Measurements from ENCODE around the gene YPEL3.

The YPEL3 gene

GRCh38 chr16:30088237-30088831 lies 7.7 kb downstream of the YPEL3 start:
- TF ChIP-seq GATA3 (IDR thresholded peaks at IDR 0.05; ENCODE audit: low read depth, low read length) (no peak), GATA2 (IDR thresholded peaks at IDR 0.05; ENCODE audit: low read depth, low read length) (no peak)

GRCh38 chr16:30087181-30087898 lies 8.7 kb downstream of the YPEL3 start:
- TF ChIP-seq GATA3 (IDR thresholded peaks at IDR 0.05; ENCODE audit: low read depth, low read length) (no peak), GATA2 (IDR thresholded peaks at IDR 0.05; ENCODE audit: low read depth, low read length) (no peak)

GRCh38 chr16:30086291-30087140 lies 9.5 kb downstream of the YPEL3 start:
- TF ChIP-seq GATA2 (IDR thresholded peaks at IDR 0.05; ENCODE audit: low read depth, low read length) = no peak
- TF ChIP-seq GATA3 (IDR thresholded peaks at IDR 0.05; ENCODE audit: low read depth, low read length) = no peak

GRCh38 chr16:30085820-30086219 lies 10.2 kb downstream of the YPEL3 start:
- no peak for TF ChIP-seq GATA3 (IDR thresholded peaks at IDR 0.05; ENCODE audit: low read depth, low read length)
- TF ChIP-seq GATA2 (IDR thresholded peaks at IDR 0.05; ENCODE audit: low read depth, low read length) = no peak

GRCh38 chr16:30085247-30085646 lies 10.8 kb downstream of the YPEL3 start:
- TF ChIP-seq GATA2 (IDR thresholded peaks at IDR 0.05; ENCODE audit: low read depth, low read length) (no peak), GATA3 (IDR thresholded peaks at IDR 0.05; ENCODE audit: low read depth, low read length) (no peak)

GRCh38 chr16:30084816-30085159 lies 11.2 kb downstream of the YPEL3 start:
- TF ChIP-seq GATA2 (IDR thresholded peaks at IDR 0.05; ENCODE audit: low read depth, low read length) (no peak), GATA3 (IDR thresholded peaks at IDR 0.05; ENCODE audit: low read depth, low read length) (no peak)

- no peak for TF ChIP-seq GATA3 (IDR thresholded peaks at IDR 0.05; ENCODE audit: low read depth, low read length)
These were observed 11.8 kb downstream of the YPEL3 start for GRCh38 chr16:30084096-30084815.

- TF ChIP-seq GATA2 (IDR thresholded peaks at IDR 0.05; ENCODE audit: low read depth, low read length) (no peak), GATA3 (IDR thresholded peaks at IDR 0.05; ENCODE audit: low read depth, low read length) (no peak)
These were observed 12.6 kb downstream of the YPEL3 start for GRCh38 chr16:30083216-30084055.

GRCh38 chr16:30082545-30083090 lies 13.4 kb downstream of the YPEL3 start:
- TF ChIP-seq GATA2 (IDR thresholded peaks at IDR 0.05; ENCODE audit: low read depth, low read length) = no peak
- no peak for TF ChIP-seq GATA3 (IDR thresholded peaks at IDR 0.05; ENCODE audit: low read depth, low read length)

GRCh38 chr16:30079480-30079879 lies 16.5 kb downstream of the YPEL3 start:
- TF ChIP-seq GATA3 (IDR thresholded peaks at IDR 0.05; ENCODE audit: low read depth, low read length) = no peak
- TF ChIP-seq GATA2 (IDR thresholded peaks at IDR 0.05; ENCODE audit: low read depth, low read length) = no peak

GRCh38 chr16:30078744-30079143 lies 17.3 kb downstream of the YPEL3 start:
- TF ChIP-seq GATA2 (IDR thresholded peaks at IDR 0.05; ENCODE audit: low read depth, low read length) = no peak
- no peak for TF ChIP-seq GATA3 (IDR thresholded peaks at IDR 0.05; ENCODE audit: low read depth, low read length)

- TF ChIP-seq GATA3 (IDR thresholded peaks at IDR 0.05; ENCODE audit: low read depth, low read length) (no peak), GATA2 (IDR thresholded peaks at IDR 0.05; ENCODE audit: low read depth, low read length) (no peak)
These were observed 18.4 kb downstream of the YPEL3 start for GRCh38 chr16:30077656-30078055.

- TF ChIP-seq GATA3 (IDR thresholded peaks at IDR 0.05; ENCODE audit: low read depth, low read length) (no peak), GATA2 (IDR thresholded peaks at IDR 0.05; ENCODE audit: low read depth, low read length) (no peak)
These were observed 19.7 kb downstream of the YPEL3 start for GRCh38 chr16:30076276-30076791.

All from SH-SY5Y (cell line).